Middle frontal gyrus (tissue), 1 donor: Measurements from ENCODE around the gene ESRRG.

Experiments
- DNase-seq: peaks from one replicate; pipeline ENCODE4 v3.0.0-alpha.2; 2015; ENCODE audit warnings: low spot score; ENCODE audit errors: extremely low spot score

The ESRRG gene

DNA sequence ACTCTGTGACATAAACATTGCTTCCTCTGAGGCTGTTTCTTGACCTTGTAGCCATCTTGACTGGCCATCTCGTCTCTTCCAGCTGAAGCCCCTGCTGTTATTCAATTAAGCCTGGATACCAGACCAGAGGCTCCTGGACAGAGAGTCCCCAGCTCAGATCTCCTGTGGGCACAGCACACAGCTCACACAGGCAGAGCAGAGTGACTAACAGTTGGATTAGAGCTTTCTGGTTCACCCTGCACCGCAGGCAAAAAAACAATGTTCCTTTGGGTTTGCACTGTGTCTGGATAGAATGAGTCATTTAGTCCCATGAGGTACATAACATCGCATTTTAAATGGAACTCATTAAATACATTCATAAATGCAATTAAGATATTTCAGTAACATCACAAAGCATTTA lies 266.5 kb downstream of the ESRRG start:
- no peak for DNase-seq

DNA sequence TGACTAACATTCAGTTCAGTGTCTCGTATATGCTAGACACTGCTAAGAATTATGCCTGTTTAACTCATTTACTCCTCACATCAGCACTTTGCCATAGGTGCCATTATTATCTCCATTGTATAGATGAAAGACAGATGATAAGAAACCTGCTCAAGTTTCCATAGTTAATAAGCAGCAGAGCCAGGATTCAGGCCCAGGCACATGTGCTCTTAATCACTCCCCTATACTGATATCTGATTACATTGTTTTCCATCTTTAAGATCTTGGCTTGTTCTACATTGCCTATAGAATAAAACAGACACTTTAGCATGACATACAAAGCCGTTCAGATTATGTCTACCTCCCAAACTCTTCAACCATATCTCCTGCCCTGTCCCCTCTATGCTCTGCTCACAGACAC lies 269.5 kb downstream of the ESRRG start:
- no peak for DNase-seq
